GM21390 (cell line): Measurements from ENCODE around the gene SYTL3.

Source experiments
- ATAC-seq: cut with Tn5 transposase; IDR thresholded peaks from one replicate; pipeline ENCODE4 v1.9.1; 2021; ENCODE audit not compliant: unreplicated experiment

Gene SYTL3

DNA sequence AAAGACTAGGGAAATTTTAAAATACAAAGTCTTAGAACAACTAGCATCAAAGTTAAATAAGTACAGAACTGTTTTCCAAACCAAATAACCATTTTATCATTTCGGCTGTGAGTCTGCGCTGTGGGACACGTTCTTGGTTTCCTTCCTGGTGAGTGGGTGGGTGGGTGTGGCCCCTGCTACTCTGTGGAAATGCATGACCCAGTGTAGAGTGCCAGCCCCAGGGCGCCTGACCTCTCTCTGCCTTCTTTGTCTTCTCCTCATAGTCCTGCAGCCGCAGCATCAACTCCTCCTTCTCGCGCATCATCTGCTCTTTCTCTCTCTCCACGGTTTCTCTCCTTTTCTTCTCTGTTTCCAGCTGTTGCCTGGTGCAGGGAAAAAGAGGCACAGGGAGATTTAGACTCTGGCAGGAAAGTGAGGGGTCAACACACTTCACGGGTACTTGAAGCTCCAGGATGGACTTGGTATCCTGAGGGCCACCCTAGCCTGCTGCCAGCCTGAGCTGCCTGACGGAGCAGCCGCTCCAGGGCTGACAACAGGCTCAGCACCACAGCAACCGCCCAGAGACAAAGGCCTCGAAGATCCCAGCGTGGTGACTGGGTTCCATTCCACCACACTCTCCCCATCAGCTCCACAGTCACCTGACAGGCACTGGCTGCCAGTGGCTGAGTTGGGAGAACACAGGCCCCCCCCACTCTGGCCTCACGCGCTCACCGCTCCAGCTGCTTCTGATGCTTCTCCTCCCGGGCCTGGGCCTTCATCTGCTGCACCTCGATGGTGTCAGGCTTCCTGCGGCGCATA is 120.9 kb downstream of the SYTL3 start:
- no peak for ATAC-seq

DNA sequence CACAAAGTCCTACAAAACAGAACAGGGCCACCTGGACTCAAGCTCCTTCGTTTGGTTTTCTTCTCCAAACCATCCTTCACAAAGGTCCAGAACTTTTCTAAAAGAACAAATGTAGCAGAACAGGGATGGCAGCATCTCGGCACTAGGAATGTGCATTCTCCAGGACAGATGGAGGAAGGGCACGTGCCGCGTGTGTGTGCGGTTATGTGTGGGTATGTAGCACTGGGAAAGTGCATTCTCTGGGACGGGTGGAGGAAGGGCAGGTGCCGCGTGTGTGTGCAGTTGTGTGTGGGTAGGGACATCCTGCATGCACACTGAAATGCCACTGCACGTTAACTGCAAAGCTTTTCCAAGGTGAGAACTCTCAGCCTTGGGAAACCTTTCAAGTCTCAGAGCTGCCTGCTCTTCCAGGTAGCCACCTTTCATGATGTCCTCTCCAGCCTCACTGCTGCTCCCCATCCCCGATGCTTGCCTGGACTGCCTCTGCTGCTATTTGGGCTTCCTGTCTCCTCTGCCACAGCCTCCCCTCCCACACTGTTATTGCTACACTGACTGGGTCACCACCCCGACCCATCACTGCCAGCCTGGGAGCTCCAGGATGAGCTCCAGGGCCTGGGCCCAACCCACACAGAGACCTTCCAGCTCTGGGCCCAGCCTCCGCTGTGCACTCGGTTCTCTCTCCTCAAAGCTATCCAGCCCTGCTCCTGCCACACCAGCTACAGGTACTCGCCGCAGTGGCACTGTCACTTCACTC is 121.7 kb downstream of the SYTL3 start:
- no peak for ATAC-seq

DNA sequence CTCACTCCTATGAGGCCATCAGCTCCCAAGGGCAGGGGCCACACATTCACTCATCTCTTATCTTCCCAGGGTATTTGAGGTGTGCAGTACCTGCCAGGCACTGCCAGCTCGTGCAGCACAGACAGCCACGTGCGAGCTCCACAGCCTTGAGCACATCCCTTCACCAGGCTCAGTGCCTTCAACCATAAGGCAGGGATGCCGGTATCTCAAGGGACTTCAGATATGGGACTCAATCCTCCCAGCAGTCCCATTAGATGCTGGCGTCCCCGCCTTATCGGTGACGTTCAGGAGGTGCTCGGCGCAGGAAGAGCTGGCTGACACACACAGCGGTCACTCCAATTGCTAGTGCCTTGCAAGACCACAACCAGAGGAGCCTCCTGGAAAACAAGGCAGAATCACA is 122.3 kb downstream of the SYTL3 start:
- ATAC-seq = no peak

GRCh38 chr6:158772851-158773371 is 123.1 kb downstream of the SYTL3 start:
- no peak for ATAC-seq

- no peak for ATAC-seq
These were observed 124.0 kb downstream of the SYTL3 start for GRCh38 chr6:158773581-158774449.

GRCh38 chr6:158774717-158775449 is 125.0 kb downstream of the SYTL3 start:
- ATAC-seq = no peak

- no peak for ATAC-seq
These were observed 126.0 kb downstream of the SYTL3 start for GRCh38 chr6:158775832-158776231.

- no peak for ATAC-seq
These were observed 126.9 kb downstream of the SYTL3 start for GRCh38 chr6:158776737-158777136.

GRCh38 chr6:158777510-158777909 is 127.7 kb downstream of the SYTL3 start:
- no peak for ATAC-seq

- ATAC-seq = no peak
These were observed 128.2 kb downstream of the SYTL3 start for GRCh38 chr6:158778005-158778527.

GRCh38 chr6:158780246-158780884 is 130.5 kb downstream of the SYTL3 start:
- ATAC-seq = no peak

DNA sequence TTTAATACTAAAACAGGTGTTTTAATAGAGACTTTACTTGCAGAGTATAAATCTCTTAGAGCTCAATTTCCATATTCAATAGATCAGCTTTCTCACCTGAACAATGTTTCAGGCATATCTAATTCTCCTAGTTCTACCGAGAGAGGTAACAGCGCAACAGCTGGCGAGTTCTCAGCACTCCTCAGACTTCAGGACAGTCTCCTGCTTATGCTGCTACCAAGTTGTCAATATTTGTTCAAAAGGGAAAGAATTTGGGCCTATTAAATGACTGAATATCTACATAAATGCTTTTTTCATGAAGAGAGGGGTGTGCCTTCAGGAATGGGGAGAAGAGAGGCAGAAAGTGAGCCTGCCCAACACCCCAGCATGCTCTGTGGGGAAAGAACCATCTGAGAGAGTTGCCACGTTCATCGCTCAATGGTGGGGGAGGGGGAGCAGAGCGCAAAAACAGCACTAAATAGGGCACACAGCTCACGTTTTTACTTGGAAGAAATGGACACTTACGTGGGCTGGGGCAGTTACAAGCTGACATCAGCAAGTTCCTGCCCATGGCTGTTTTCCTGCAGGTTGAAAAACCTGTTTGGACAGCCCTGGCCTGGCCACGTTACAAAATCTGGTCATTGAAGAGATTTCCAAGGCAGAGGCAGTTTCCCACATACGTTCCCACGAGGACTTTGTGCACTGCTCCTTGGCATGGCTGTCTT is 131.3 kb downstream of the SYTL3 start:
- no peak for ATAC-seq

GRCh38 chr6:158781692-158782373 is 132.0 kb downstream of the SYTL3 start:
- ATAC-seq = no peak

DNA sequence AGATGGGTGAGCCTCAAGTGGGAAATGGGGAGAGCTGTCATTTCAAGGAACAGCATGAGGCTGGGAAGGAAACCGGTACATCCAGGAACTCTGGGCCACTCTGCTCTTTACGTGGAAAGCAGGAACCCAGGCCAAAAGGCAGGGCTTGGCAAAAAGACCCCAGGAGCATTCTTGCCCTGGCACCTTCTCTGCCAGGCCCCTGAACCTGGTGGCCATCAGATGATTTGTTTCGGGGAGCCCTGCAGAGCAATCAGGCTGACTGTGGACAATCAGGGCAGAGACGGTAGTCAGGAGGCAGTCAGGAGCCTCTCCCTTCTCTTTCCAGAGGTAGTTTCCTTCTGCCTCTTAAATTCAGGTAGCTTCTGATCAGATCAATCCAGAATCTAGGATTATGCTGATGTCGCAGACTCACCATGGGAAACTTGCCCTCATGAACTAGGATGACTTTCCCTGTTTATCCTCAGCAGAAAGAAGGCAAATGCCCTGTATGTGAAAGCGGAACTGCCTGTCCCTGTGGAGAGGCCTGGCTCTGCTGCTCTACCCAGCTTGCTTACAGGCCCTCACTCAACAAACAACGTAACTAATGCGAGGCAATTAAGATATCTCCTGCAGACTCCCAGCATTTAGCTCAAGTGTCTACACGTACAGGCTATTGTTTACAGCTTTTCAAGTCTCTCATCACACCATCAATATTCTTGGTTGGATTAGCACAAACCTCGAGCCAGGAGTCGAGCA is 132.7 kb downstream of the SYTL3 start:
- ATAC-seq = no peak

DNA sequence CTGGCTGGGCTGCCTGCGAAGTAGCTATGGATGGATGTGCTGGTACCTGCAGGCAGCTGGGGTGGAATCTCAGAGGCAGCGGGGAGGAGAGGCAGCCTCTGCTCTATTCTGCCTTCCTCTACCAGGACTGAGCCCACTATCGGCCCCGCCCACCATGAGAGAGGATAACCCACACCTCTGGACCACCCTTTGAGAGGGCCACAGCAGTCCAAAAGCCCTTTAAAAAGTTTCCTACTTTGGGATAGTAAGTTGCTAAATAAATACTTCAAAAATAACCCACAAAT is 133.3 kb downstream of the SYTL3 start:
- no peak for ATAC-seq

- ATAC-seq = no peak
These were observed 134.0 kb downstream of the SYTL3 start for GRCh38 chr6:158783851-158784250.

GRCh38 chr6:158784505-158784904 is 134.7 kb downstream of the SYTL3 start:
- no peak for ATAC-seq

DNA sequence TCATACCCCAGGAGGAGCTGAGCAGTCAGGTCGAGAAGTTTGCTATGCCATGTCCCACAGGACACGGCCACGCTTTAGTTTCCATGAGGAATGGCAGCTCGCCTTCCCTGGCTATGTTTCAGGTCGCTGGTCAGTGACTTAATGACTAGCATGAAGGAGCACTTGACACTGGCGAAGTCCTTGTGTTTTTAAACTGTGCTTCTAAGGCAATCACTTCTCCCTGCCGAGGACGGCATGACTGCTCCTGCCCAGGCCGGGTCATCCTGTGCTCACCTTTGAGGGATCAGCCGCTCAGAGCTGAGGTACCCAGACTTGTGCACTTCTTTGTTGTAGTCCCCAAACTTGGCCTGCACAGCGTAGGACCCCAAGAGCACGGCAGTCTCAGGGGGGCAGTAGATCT is 135.2 kb downstream of the SYTL3 start:
- no peak for ATAC-seq
